GM10266 (cell line): ENCODE results near the gene SAG.

ENCODE experiments used
- DNase-seq: peaks from one replicate; pipeline ENCODE4 v3.0.0; 2012; ENCODE audit errors: extremely low spot score
- CTCF ChIP-seq: IDR thresholded peaks from 2 replicates; pipeline ENCODE4 v1.5.1; 2012; ENCODE audit warnings: mild to moderate bottlenecking, low read depth; ENCODE audit not compliant: control insufficient read depth, insufficient read depth; ENCODE audit errors: missing control alignments

SAG gene

GRCh38 chr2:233319256-233319655, 11.6 kb downstream of the SAG start:
- no peak for DNase-seq
- no peak for TF ChIP-seq CTCF

- no peak for TF ChIP-seq CTCF
- no peak for DNase-seq
Observed at GRCh38 chr2:233320470-233320869, 12.9 kb downstream of the SAG start.

GRCh38 chr2:233321166-233321565, 13.6 kb downstream of the SAG start:
- no peak for DNase-seq
- no peak for TF ChIP-seq CTCF

- no peak for DNase-seq
- TF ChIP-seq CTCF, result no peak
Observed at GRCh38 chr2:233323851-233324250, 16.2 kb downstream of the SAG start.

GRCh38 chr2:233325256-233325655, 17.6 kb downstream of the SAG start:
- no peak for TF ChIP-seq CTCF
- DNase-seq, result no peak

- no peak for TF ChIP-seq CTCF
- no peak for DNase-seq
Observed at GRCh38 chr2:233325814-233326213, 18.2 kb downstream of the SAG start.

GRCh38 chr2:233326500-233326899, 18.9 kb downstream of the SAG start:
- no peak for TF ChIP-seq CTCF
- DNase-seq, result no peak

- DNase-seq, result no peak
- TF ChIP-seq CTCF, result no peak
Observed at GRCh38 chr2:233328922-233329321, 21.3 kb downstream of the SAG start.
